Panc1 (cell line): ENCODE measurements around the gene MSANTD1. TPM values are rescaled to one million over a fixed set of nuclear protein-coding genes. Genes with fewer than 3 reads are reported as not detected.

Experiments
- ATAC-seq: fragments of 200-7000 bp; cut with Tn5 transposase; 2 replicates; pipeline ENCODE4 v1.9.1; 2020; ENCODE audit warnings: mild to moderate bottlenecking, moderate library complexity
- BruUV-seq: library from RNA; stranded (reverse); fragments of 400-500 nt; replicated peaks from 2 replicates; lab custom pipeline; 2021; lab: Mats Ljungman, UMichigan
- CTCF ChIA-PET: fragments of 300-600 bp; sonication (Branson Sonifier 250); formaldehyde crosslinking; loops from one replicate; lab custom pipeline; 2022; ENCODE audit warnings: antibody characterized with exemption; lab: Charles Lee
- POLR2A ChIA-PET: fragments of 300-600 bp; sonication (Branson Sonifier 250); formaldehyde crosslinking; loops from one replicate; lab custom pipeline; 2022; ENCODE audit warnings: antibody characterized with exemption; lab: Charles Lee
- DNase-seq: peaks from one replicate; pipeline ENCODE4 v3.0.0-alpha.2; 2010; ENCODE audit warnings: low read depth, low spot score
- H3K27ac ChIP-seq: 2 replicates; pipeline ENCODE4 v1.5.1; 2011; ENCODE audit warnings: mild to moderate bottlenecking, low read length, inconsistent platforms
- H3K27me3 ChIP-seq: fragments of 200-500 bp; sonication (Bioruptor generic); 2 replicates; pipeline ENCODE4 v1.6.0; 2014; ENCODE audit warnings: low read length, inconsistent platforms; ENCODE audit not compliant: control insufficient read depth, insufficient read depth
- H3K36me3 ChIP-seq: fragments of 200-500 bp; sonication (Bioruptor generic); 2 replicates; pipeline ENCODE4 v1.5.1; 2014; ENCODE audit warnings: inconsistent platforms, mild to moderate bottlenecking, low read length, moderate library complexity; ENCODE audit not compliant: control insufficient read depth, insufficient read depth
- H3K4me1 ChIP-seq: 2 replicates; pipeline ENCODE4 v1.5.1; 2011; ENCODE audit warnings: inconsistent platforms, mild to moderate bottlenecking, low read length, moderate library complexity; ENCODE audit not compliant: control insufficient read depth, insufficient read depth
- H3K4me3 ChIP-seq, 2 experiments: 2 replicates each; pipeline ENCODE4 v1.5.1; 2011 to 2012; ENCODE audit warnings: low read depth in 2 of 2, low read length in 2 of 2, mild to moderate bottlenecking in 2 of 2, inconsistent platforms in 1 of 2, moderate library complexity in 1 of 2
- H3K9me3 ChIP-seq: fragments of 200-500 bp; sonication (Bioruptor generic); 2 replicates; pipeline ENCODE4 v1.5.1; 2014; ENCODE audit warnings: low read depth, mild to moderate bottlenecking, inconsistent platforms, low read length, moderate library complexity; ENCODE audit not compliant: control insufficient read depth, insufficient read depth
- POLR2AphosphoS5 ChIP-seq: IDR thresholded peaks from 2 replicates; pipeline ENCODE4 v1.6.1; 2012; ENCODE audit warnings: mild to moderate bottlenecking, low read depth, low read length, moderate library complexity
- REST ChIP-seq, 2 experiments: IDR thresholded peaks; 2 replicates each; pipeline ENCODE4 v1.6.1; 2011 to 2012; ENCODE audit warnings: low read depth in 2 of 2, control low read depth in 1 of 2, low read length in 1 of 2, mild to moderate bottlenecking in 1 of 2, moderate library complexity in 1 of 2; ENCODE audit not compliant: insufficient read depth in 1 of 2
- SIN3A ChIP-seq: IDR thresholded peaks from 2 replicates; pipeline ENCODE4 v1.6.1; 2012; ENCODE audit warnings: low read depth, mild to moderate bottlenecking, low read length, moderate library complexity, borderline replicate concordance; ENCODE audit not compliant: insufficient read depth
- TCF7L2 ChIP-seq: IDR thresholded peaks from 2 replicates; pipeline ENCODE4 v1.6.1; 2011; ENCODE audit warnings: mild to moderate bottlenecking, low read depth, low read length, inconsistent platforms
- in situ Hi-C: cut with HindIII; loops from 2 replicates; pipeline ENCODE4 v1.10.0; 2016; ENCODE audit warnings: low sequenced_read_pairs, low pct_unique_long_range_greater_than_20kb
- intact Hi-C: fragments of 100-400 bp; cut with micrococcal nuclease; formaldehyde crosslinking; loops from one replicate; pipeline ENCODE4 v1.10.0; 2022; ENCODE audit not compliant: unreplicated experiment
- total RNA-seq: library from RNA; stranded (reverse); gene quantifications from one replicate; pipeline ENCODE4 v1.2.1, GENCODE V29; 2021; ENCODE audit not compliant: unreplicated experiment
- TF ChIP-seq, protein P1 (sequence below): fragments of 450-650 bp; IDR thresholded peaks from 2 replicates; pipeline ENCODE4 v1.5.1; 2017; ENCODE audit warnings: mild to moderate bottlenecking

MSANTD1 gene
- total RNA-seq, 1 experiment from 2014 or later = 0.57 TPM

GRCh38 chr4:3296651-3297050 lies 47.7 kb downstream of the MSANTD1 start:
- POLR2A ChIA-PET = no interaction called here
- BruUV-seq = no TSS peak
- intact Hi-C loops = no loop called here

DNA sequence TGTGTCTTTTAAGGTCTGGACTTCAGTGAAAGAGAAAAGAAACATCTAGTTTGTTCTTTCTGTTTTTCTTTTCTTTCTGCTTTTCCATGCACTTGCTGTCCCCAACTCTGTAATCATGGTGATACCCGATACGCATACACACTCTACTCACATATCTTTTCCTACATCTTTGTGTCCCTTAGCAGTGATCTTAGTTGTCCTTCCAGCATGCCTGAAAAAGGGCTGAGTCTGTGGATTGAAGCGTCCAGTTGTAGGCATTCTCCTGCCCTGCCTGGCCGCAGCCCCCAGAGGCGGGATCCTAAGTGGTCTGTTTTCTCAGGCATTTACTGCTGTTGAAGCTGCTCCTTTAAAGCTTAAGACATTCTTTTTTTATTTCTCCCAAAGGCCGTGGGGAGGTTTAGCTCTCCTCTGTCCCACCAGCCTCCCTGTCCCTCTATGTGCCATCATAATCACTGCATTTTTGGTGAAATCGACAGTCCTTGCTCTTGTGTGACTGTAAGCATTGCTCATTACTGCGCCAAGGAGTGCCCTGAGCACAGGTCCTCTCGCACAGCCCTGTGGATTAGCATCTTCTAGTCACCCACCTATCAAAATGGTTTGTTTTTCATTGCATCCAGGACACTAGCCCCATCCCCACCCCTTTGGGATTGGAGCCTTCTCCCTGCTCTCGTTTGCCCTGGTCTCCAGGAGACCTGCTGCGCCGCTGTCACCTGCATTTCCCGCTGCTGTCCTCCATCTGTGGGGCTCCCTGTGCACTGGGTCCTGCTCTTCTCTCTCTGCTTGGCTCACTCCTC lies 48.3 kb downstream of the MSANTD1 start:
- CTCF ChIA-PET = no interaction called here
- POLR2A ChIA-PET = no interaction called here
- Histone ChIP-seq H3K9me3 (no peaks in the 10 kb centered on the region), H3K27ac (no peak overlapping the region), H3K4me3 (no peak overlapping the region), H3K36me3 (no peaks in the 10 kb centered on the region; the same call in 1 of the 2 replicates), H3K4me1 (peaks cover 5% of the 10 kb centered on the region; the same call in 1 of the 2 replicates), H3K27me3 (no peaks in the 10 kb centered on the region)
- no peak for DNase-seq
- BruUV-seq = no TSS peak
- intact Hi-C loops = no loop called here
- ATAC-seq = no peak
- in situ Hi-C loops = no loop called here
- TF ChIP-seq TCF7L2 (no peak), REST (IDR thresholded peaks at IDR 0.05; ENCODE audit: insufficient read depth in 1 of 2, low read depth in 2 of 2, low read length in 1 of 2) (no peak), SIN3A (no peak), POLR2AphosphoS5 (no peak)
- TF ChIP-seq, protein P1, sequence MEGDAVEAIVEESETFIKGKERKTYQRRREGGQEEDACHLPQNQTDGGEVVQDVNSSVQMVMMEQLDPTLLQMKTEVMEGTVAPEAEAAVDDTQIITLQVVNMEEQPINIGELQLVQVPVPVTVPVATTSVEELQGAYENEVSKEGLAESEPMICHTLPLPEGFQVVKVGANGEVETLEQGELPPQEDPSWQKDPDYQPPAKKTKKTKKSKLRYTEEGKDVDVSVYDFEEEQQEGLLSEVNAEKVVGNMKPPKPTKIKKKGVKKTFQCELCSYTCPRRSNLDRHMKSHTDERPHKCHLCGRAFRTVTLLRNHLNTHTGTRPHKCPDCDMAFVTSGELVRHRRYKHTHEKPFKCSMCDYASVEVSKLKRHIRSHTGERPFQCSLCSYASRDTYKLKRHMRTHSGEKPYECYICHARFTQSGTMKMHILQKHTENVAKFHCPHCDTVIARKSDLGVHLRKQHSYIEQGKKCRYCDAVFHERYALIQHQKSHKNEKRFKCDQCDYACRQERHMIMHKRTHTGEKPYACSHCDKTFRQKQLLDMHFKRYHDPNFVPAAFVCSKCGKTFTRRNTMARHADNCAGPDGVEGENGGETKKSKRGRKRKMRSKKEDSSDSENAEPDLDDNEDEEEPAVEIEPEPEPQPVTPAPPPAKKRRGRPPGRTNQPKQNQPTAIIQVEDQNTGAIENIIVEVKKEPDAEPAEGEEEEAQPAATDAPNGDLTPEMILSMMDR = no peak

More at GRCh38 chr4:3296651-3297050, 47.7 kb downstream of the MSANTD1 start:
- DNase-seq (no peak), ATAC-seq (no peak)
- TF ChIP-seq TCF7L2 (no peak), SIN3A (no peak), POLR2AphosphoS5 (no peak), REST (IDR thresholded peaks at IDR 0.05; ENCODE audit: insufficient read depth in 1 of 2, low read depth in 2 of 2, low read length in 1 of 2) (no peak)
- TF ChIP-seq, protein P1 = no peak
- no peaks in the 10 kb centered on the region for H3K9me3 ChIP-seq
- in situ Hi-C loops = no loop called here
- CTCF ChIA-PET = no interaction called here
- H3K4me1 ChIP-seq = peaks cover 7% of the 10 kb centered on the region; the same call in 1 of the 2 replicates
- H3K27ac ChIP-seq = no peak overlapping the region
- no peak overlapping the region for H3K4me3 ChIP-seq
- H3K36me3 ChIP-seq = no peaks in the 10 kb centered on the region; the same call in 1 of the 2 replicates
- H3K27me3 ChIP-seq = no peaks in the 10 kb centered on the region
